K562 (cell line): ENCODE measurements around the gene HLA-B. TPM values are rescaled to one million over a fixed set of nuclear protein-coding genes. Genes with fewer than 3 reads are reported as not detected.

Experiments used
- ATAC-seq: fragments of 200-7000 bp; cut with Tn5 transposase; 3 replicates; pipeline ENCODE4 v1.9.1; 2020; ENCODE audit warnings: moderate library complexity
- BruUV-seq: library from RNA; stranded (reverse); fragments of 400-500 nt; replicated peaks from 2 replicates; lab custom pipeline; 2021; lab: Mats Ljungman, UMichigan
- CTCF ChIA-PET: fragments of 300-600 bp; formaldehyde crosslinking; extraction: SDS; loops from one replicate; lab custom pipeline; 2021; ENCODE audit warnings: low intra/inter-chr PET ratio; lab: Yijun Ruan, JAX
- POLR2A ChIA-PET: fragments of 300-600, 350-650 bp; sonication (Branson Sonifier 250); formaldehyde crosslinking; extraction: SDS; loops from one replicate; lab custom pipeline; 2021; ENCODE audit warnings: antibody characterized with exemption, inconsistent platforms; lab: Yijun Ruan, JAX
- DNase-seq, 4 experiments: peaks; one replicate each; pipeline versions ENCODE4 v3.0.0 to v3.0.0-alpha.2; 2011 to 2018; ENCODE audit warnings: low spot score in 3 of 4, mixed read lengths in 3 of 4; ENCODE audit errors: extremely low read depth in 1 of 4
- FAIRE-seq: peaks from 2 replicates; lab custom pipeline; 2011; peaks lifted over from hg19 to GRCh38; lab: Jason Lieb, UNC
- H2AFZ ChIP-seq: 2 replicates; pipeline ENCODE4 v1.6.0; 2011; ENCODE audit warnings: low read depth, low read length, control low read depth, inconsistent platforms
- H3K27ac ChIP-seq: fragments of 200-600 bp; 3 replicates; pipeline ENCODE4 v1.8.0; 2011; ENCODE audit warnings: low read depth, mild to moderate bottlenecking, control low read depth, inconsistent platforms, low read length, moderate library complexity, mixed read lengths; ENCODE audit errors: extremely low read depth
- H3K27me3 ChIP-seq, 2 experiments: fragments of 300-600 bp in 1 of 2; 2 replicates in 1 of 2; 3 replicates in 1 of 2; pipeline versions ENCODE4 v1.6.0 to v1.8.0; 2011; ENCODE audit warnings: inconsistent platforms in 2 of 2, low read length in 2 of 2, mild to moderate bottlenecking in 1 of 2, mixed read lengths in 1 of 2, moderate library complexity in 1 of 2; ENCODE audit not compliant: control insufficient read depth in 2 of 2, insufficient read depth in 2 of 2
- H3K36me3 ChIP-seq: fragments of 300-600 bp; 3 replicates; pipeline ENCODE4 v1.8.0; 2011; ENCODE audit warnings: mild to moderate bottlenecking, low read length, inconsistent platforms; ENCODE audit not compliant: control insufficient read depth, insufficient read depth
- H3K4me1 ChIP-seq, 2 experiments: fragments of 200-600 bp in 1 of 2; replicated peaks in 1 of 2; 2 replicates in 1 of 2; 3 replicates in 1 of 2; pipeline versions ENCODE4 v1.5.1 to v1.8.0; 2011; ENCODE audit warnings: inconsistent platforms in 2 of 2, low read length in 2 of 2, mild to moderate bottlenecking in 1 of 2, mixed read lengths in 1 of 2, moderate library complexity in 1 of 2; ENCODE audit not compliant: control insufficient read depth in 2 of 2, insufficient read depth in 2 of 2
- H3K4me2 ChIP-seq: 2 replicates; pipeline ENCODE4 v1.6.1; 2011; ENCODE audit warnings: low read length, control low read depth, inconsistent platforms, mixed read lengths; ENCODE audit not compliant: insufficient read depth
- H3K4me3 ChIP-seq: fragments of 200-600 bp; sonication (generic), shearing (Covaris generic); 2 replicates; pipeline ENCODE4 v1.5.1; 2016; ENCODE audit warnings: control low read depth, inconsistent platforms
- H3K79me2 ChIP-seq: fragments of 200-600 bp; 3 replicates; pipeline ENCODE4 v1.8.0; 2011; ENCODE audit warnings: low read length, inconsistent platforms; ENCODE audit not compliant: control insufficient read depth, insufficient read depth
- H3K9ac ChIP-seq, 2 experiments: 2 replicates each; pipeline versions ENCODE4 v1.6.0 to v1.6.1; 2011; ENCODE audit warnings: low read depth in 2 of 2, low read length in 2 of 2, control low read depth in 1 of 2, inconsistent platforms in 1 of 2, mild to moderate bottlenecking in 1 of 2, mixed read lengths in 1 of 2; ENCODE audit not compliant: insufficient read depth in 1 of 2
- H3K9me1 ChIP-seq: one replicate; pipeline ENCODE4 v1.6.0; 2011; ENCODE audit warnings: inconsistent platforms, mild to moderate bottlenecking, low read length, moderate library complexity; ENCODE audit not compliant: control insufficient read depth, insufficient read depth
- H3K9me3 ChIP-seq: replicated peaks from 2 replicates; pipeline ENCODE4 v1.5.1; 2011; ENCODE audit warnings: low read depth, low read length, inconsistent platforms; ENCODE audit not compliant: control insufficient read depth, insufficient read depth
- H4K20me1 ChIP-seq: replicated peaks from 2 replicates; pipeline ENCODE4 v1.6.1; 2011; ENCODE audit warnings: low read length, inconsistent platforms, mixed read lengths; ENCODE audit not compliant: control insufficient read depth, insufficient read depth
- ARID1B ChIP-seq: fragments of 450-650 bp; IDR thresholded peaks from 2 replicates; pipeline ENCODE4 v1.6.1; 2016; ENCODE audit warnings: antibody characterized with exemption, mild to moderate bottlenecking, inconsistent platforms
- CBFA2T3 ChIP-seq: fragments of 450-650 bp; IDR thresholded peaks from 2 replicates; pipeline ENCODE4 v1.6.1; 2017
- CCNT2 ChIP-seq: IDR thresholded peaks from 2 replicates; pipeline ENCODE4 v1.6.1; 2011; ENCODE audit warnings: borderline replicate concordance, low read depth, mild to moderate bottlenecking, moderate library complexity, mixed read lengths, low read length; ENCODE audit not compliant: insufficient read length; ENCODE audit errors: extremely low read depth
- CREM ChIP-seq: IDR thresholded peaks from 2 replicates; pipeline ENCODE4 v1.6.1; 2014; ENCODE audit warnings: antibody characterized with exemption, low read depth
- DACH1 ChIP-seq: fragments of 450-650 bp; IDR thresholded peaks from 2 replicates; pipeline ENCODE4 v1.6.1; 2018; ENCODE audit not compliant: partially characterized antibody
- DPF2 ChIP-seq: fragments of 450-650 bp; IDR thresholded peaks from 2 replicates; pipeline ENCODE4 v1.6.1; 2016
- ESRRA ChIP-seq: fragments of 450-650 bp; IDR thresholded peaks from 2 replicates; pipeline ENCODE4 v1.6.1; 2014; ENCODE audit warnings: low read depth, mild to moderate bottlenecking, moderate library complexity, borderline replicate concordance
- NR2C1 ChIP-seq, 2 experiments: fragments of 450-650 bp; IDR thresholded peaks; 2 replicates each; pipeline ENCODE4 v1.6.1; 2017; ENCODE audit warnings: mild to moderate bottlenecking in 2 of 2, antibody characterized with exemption in 1 of 2, inconsistent platforms in 1 of 2, missing compliant biosample characterization in 1 of 2, missing genetic modification characterization in 1 of 2
- SRSF7 ChIP-seq: fragments of 200-400 bp; formaldehyde crosslinking; optimal IDR thresholded peaks from 2 replicates; pipeline ENCODE3; 2017; ENCODE audit warnings: mild to moderate bottlenecking, low read depth, low read length
- TAL1 ChIP-seq: fragments of 450-650 bp; IDR thresholded peaks from 2 replicates; pipeline ENCODE4 v1.6.1; 2016; ENCODE audit warnings: mild to moderate bottlenecking
- ZFX ChIP-seq: sonication (generic); formaldehyde crosslinking; IDR thresholded peaks from 2 replicates; pipeline ENCODE4 v1.8.0; 2022; ENCODE audit warnings: mild to moderate bottlenecking, missing genetic modification reagents, moderate library complexity
- ZNF592 ChIP-seq: fragments of 450-650 bp; IDR thresholded peaks from 2 replicates; pipeline ENCODE4 v1.6.1; 2017; ENCODE audit warnings: antibody characterized with exemption, mild to moderate bottlenecking
- ZNF766 ChIP-seq: fragments of 200-800 bp; sonication (Bioruptor generic); conservative IDR thresholded peaks from 2 replicates; pipeline ENCODE4 v1.6.1; 2016; ENCODE audit warnings: missing genetic modification characterization, missing compliant biosample characterization
- WGBS: fragments of 100-300 bp; shearing (Covaris generic); methylation state at CpG from one replicate; pipeline ENCODE4 v1.1.6; 2016; ENCODE audit warnings: low coverage, mixed read lengths; ENCODE audit not compliant: insufficient coverage; ENCODE audit errors: missing lambda C conversion rate; 5-methylcytosine and 5-hydroxymethylcytosine counted together
- in situ Hi-C: fragments of 300-500 bp; cut with MboI; formaldehyde crosslinking; loops from 4 replicates; pipeline ENCODE4 v1.15.0; 2018; ENCODE audit warnings: inconsistent platforms, mixed read lengths
- intact Hi-C: fragments of 100-400 bp; cut with micrococcal nuclease; formaldehyde crosslinking; loops from 2 replicates; pipeline ENCODE4 v1.14.2; 2022
- polyA plus RNA-seq, 8 experiments: library from polyadenylated mRNA; depleted of rRNA in 4 of 8; stranded (reverse) in 5 of 8; unstranded in 3 of 8; fragments of >200 nt; fragmentation: Nextera tagmentation in 2 of 8; fragmentation: Illumina TruSeq in 1 of 8; extraction: Ambion mirVana in 2 of 8; extraction: Trizol in 1 of 8; gene quantifications; 2 replicates each; pipeline versions ENCODE4 v1.2.1 to v1.2.3, GENCODE V29; 2011 to 2014; ENCODE audit warnings: inconsistent platforms in 1 of 8, missing spikeins in 1 of 8
- total RNA-seq, 7 experiments: library from RNA; depleted of rRNA in 6 of 7; stranded (reverse); fragments of >200 nt in 6 of 7; fragmentation: Illumina TruSeq in 2 of 7; extraction: Trizol in 2 of 7; gene quantifications; 2 replicates each; pipeline versions ENCODE4 v1.2.1 to v1.2.3, GENCODE V29; 2011 to 2021; ENCODE audit warnings: low replicate concordance in 1 of 7
- TF ChIP-seq, protein P1 (sequence below), 2 experiments: IDR thresholded peaks; 2 replicates each; pipeline ENCODE4 v1.6.1; 2011; ENCODE audit warnings: borderline replicate concordance in 1 of 2, control low read depth in 1 of 2, low read depth in 1 of 2, low read length in 1 of 2, mild to moderate bottlenecking in 1 of 2, mixed read lengths in 1 of 2, moderate library complexity in 1 of 2; ENCODE audit not compliant: insufficient read depth in 1 of 2, insufficient read length in 1 of 2, poor library complexity in 1 of 2, severe bottlenecking in 1 of 2; ENCODE audit errors: extremely low read depth in 1 of 2
- TF ChIP-seq, protein P2 (sequence below): sonication (generic); formaldehyde crosslinking; IDR thresholded peaks from 2 replicates; pipeline ENCODE4 v1.8.0; 2022; ENCODE audit warnings: missing genetic modification reagents, mild to moderate bottlenecking, moderate library complexity, borderline replicate concordance

Gene HLA-B
- total and polyA plus RNA-seq, 9 of the 15 experiments (the other 6 are each of a cell fraction or from before 2014, with no cell fraction given), result 0.07 to 9.7 (median 0.65) TPM; not detected in 2

- no TSS peak for BruUV-seq
- ATAC-seq (peak; percentile 8), FAIRE-seq (peak; percentile 81), DNase-seq (peak in 3 of 4 experiments; percentile 34 to 83 (median 61))
- Histone ChIP-seq H4K20me1 (no peaks in the 10 kb centered on the region), H3K4me3 (no peak overlapping the region), H3K4me2 (peak overlapping the region; percentile 48), H2AFZ (peak overlapping the region; percentile 46; the same call in 1 of the 2 replicates), H3K4me1 (peaks cover 19 to 22% of the 10 kb centered on the region in 2 experiments), H3K36me3 (peaks cover 3% of the 10 kb centered on the region; the same call in 1 of the 3 replicates), H3K27ac (peak overlapping the region; percentile 11; the same call in 1 of the 3 replicates), H3K9me3 (no peaks in the 10 kb centered on the region), H3K9ac (peak overlapping the region in 1 of 2 experiments; percentile 33; a peak in 2 of 4 replicates), H3K27me3 (no peaks in the 10 kb centered on the region), H3K9me1 (no peaks in the 10 kb centered on the region), H3K79me2 (peaks cover 14% of the 10 kb centered on the region)
- intact Hi-C loops (loop anchor here (5.0 kb wide), 2 partner anchors 146 to 201 kb away; partner anchors contain the start of gene DDX39B), in situ Hi-C loops (no loop called here)
- POLR2A ChIA-PET, result interaction anchor here (0.6 to 1.5 kb wide), 3 partner anchors 12 to 114 kb away, joined by 3 to 7 read pairs (median 3); no protein-coding TSS in a partner anchor
- CTCF ChIA-PET, result interaction anchor here (5.5 kb wide), 1 partner anchor 47 kb away, joined by 68 read pairs; no protein-coding TSS in a partner anchor
- 13% methylated on average over 7 of the region's 7 CpGs for WGBS
- TF ChIP-seq ARID1B, result peak; percentile 79
- TF ChIP-seq ZNF766, result 0 out of 2 replicates have a peak, but pooled peaks have one; percentile 18
- TF ChIP-seq TAL1, result peak; percentile 60
- TF ChIP-seq CREM, result 0 out of 2 replicates have a peak, but pooled peaks have one; percentile 15
- TF ChIP-seq ESRRA, result peak; percentile 85
- TF ChIP-seq, protein P1, sequence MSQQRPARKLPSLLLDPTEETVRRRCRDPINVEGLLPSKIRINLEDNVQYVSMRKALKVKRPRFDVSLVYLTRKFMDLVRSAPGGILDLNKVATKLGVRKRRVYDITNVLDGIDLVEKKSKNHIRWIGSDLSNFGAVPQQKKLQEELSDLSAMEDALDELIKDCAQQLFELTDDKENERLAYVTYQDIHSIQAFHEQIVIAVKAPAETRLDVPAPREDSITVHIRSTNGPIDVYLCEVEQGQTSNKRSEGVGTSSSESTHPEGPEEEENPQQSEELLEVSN (IDR thresholded peaks at IDR 0.05; ENCODE audit: borderline replicate concordance in 1 of 2, extremely low read depth in 1 of 2, insufficient read depth in 1 of 2, insufficient read length in 1 of 2, low read depth in 1 of 2, low read length in 1 of 2, poor library complexity in 1 of 2, severe bottlenecking in 1 of 2), result peak; percentile 59 to 73
- no peak for TF ChIP-seq SRSF7
- peak; percentile 29; the same call in 1 of the 2 replicates for TF ChIP-seq NR2C1 (IDR thresholded peaks at IDR 0.05)
- 0 out of 2 replicates have a peak, but pooled peaks have one; percentile 30 for TF ChIP-seq NR2C1 (tag; IDR thresholded peaks at IDR 0.05)
- peak; percentile 27 for TF ChIP-seq CCNT2
- TF ChIP-seq ZFX (CRISPR knock-in tag), result peak; percentile 33; the same call in 1 of the 2 replicates
- TF ChIP-seq DACH1, result peak; percentile 14
- TF ChIP-seq, protein P2, sequence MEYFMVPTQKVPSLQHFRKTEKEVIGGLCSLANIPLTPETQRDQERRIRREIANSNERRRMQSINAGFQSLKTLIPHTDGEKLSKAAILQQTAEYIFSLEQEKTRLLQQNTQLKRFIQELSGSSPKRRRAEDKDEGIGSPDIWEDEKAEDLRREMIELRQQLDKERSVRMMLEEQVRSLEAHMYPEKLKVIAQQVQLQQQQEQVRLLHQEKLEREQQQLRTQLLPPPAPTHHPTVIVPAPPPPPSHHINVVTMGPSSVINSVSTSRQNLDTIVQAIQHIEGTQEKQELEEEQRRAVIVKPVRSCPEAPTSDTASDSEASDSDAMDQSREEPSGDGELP (CRISPR knock-in tag), result peak; percentile 79; the same call in 1 of the 2 replicates
- TF ChIP-seq DPF2, result 0 out of 2 replicates have a peak, but pooled peaks have one; percentile 49
- peak; percentile 76 for TF ChIP-seq CBFA2T3
- no peak for TF ChIP-seq ZNF592
These were observed 38.9 kb upstream of the HLA-B start for GRCh38 chr6:31395832-31396231.
